ENCODE data around the gene CCNF. TPM values are rescaled to one million over a fixed set of nuclear protein-coding genes. Genes with fewer than 3 reads are reported as not detected.

Gene CCNF
- total and polyA plus RNA-seq, 10 of the 15 experiments (the other 5 are each of a cell fraction or from before 2014, with no cell fraction given): 4.0 to 63.2 (median 27.5) TPM

DNA sequence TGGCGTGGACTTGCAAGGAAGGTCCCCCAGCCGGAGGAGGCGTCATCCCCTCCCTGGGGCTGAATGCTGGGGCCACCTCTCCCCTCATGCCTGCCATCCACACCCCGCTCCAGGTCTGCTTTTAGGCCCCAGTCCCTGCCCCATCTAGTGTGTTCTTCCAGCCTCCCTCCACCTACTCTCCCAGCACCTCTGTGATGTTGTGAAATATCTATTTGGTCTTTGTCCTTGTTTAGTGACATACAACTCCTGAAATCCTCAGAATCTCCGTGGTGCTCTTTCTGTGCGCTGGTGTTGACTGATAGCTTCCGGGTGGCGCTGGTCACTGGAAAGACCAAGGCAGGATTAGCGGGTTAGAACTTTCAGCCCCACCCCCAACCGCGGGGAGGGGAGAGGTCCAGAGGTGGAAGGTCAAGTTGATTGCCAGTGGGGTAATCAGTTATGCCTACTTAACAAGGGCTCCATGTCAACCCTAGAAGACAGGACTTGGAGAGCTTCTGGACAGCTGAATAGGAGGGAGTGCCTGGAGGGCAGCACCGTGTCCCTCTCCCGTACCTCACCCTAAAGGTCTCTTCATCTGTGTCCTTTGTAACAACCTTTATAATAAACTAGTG, 55.8 kb downstream of the CCNF start:
- in situ Hi-C loops (cut with MboI): no loop called here
- Histone ChIP-seq H4K20me1 (ENCODE audit: control insufficient read depth, insufficient read depth) (no peaks in the 10 kb centered on the region), H3K36me3 (ENCODE audit: control insufficient read depth in 2 of 2, insufficient read depth in 2 of 2, low read length in 1 of 2) (no peaks in the 10 kb centered on the region), H3K9ac (ENCODE audit: control insufficient read depth, insufficient read depth, low read length) (no peak overlapping the region), H3K27ac (ENCODE audit: control insufficient read depth, insufficient read depth) (no peak overlapping the region), H3K4me1 (ENCODE audit: control insufficient read depth, insufficient read depth, low read length) (peaks cover 16% of the 10 kb centered on the region), H3K4me3 (no peak overlapping the region), H2AFZ (ENCODE audit: control insufficient read depth, low read depth, low read length) (no peak overlapping the region), H3K79me2 (ENCODE audit: control insufficient read depth, insufficient read depth, low read length) (no peaks in the 10 kb centered on the region), H3K9me3 (replicated peaks; ENCODE audit: control insufficient read depth, insufficient read depth, low read length) (no peaks in the 10 kb centered on the region), H3K4me2 (ENCODE audit: control insufficient read depth, insufficient read depth) (no peak overlapping the region), H3K27me3 (replicated peaks in 1 of 2; ENCODE audit: control insufficient read depth in 2 of 2, insufficient read depth in 2 of 2, low read length in 1 of 2) (no peaks in the 10 kb centered on the region)
- DNase-seq (ENCODE audit: low read depth, low spot score) (no peak), ATAC-seq (no peak), FAIRE-seq (no peak)
- no peak for TF ChIP-seq ZNF24 (IDR thresholded peaks at IDR 0.05)
- TF ChIP-seq MTA3 (IDR thresholded peaks at IDR 0.05; ENCODE audit: borderline replicate concordance, low read length): no peak
- TF ChIP-seq STAT3 (IDR thresholded peaks at IDR 0.05; ENCODE audit: low read depth, low read length): no peak
- TF ChIP-seq TCF12 (IDR thresholded peaks at IDR 0.05; ENCODE audit: low read depth, low read length): no peak
- TF ChIP-seq, protein P1, sequence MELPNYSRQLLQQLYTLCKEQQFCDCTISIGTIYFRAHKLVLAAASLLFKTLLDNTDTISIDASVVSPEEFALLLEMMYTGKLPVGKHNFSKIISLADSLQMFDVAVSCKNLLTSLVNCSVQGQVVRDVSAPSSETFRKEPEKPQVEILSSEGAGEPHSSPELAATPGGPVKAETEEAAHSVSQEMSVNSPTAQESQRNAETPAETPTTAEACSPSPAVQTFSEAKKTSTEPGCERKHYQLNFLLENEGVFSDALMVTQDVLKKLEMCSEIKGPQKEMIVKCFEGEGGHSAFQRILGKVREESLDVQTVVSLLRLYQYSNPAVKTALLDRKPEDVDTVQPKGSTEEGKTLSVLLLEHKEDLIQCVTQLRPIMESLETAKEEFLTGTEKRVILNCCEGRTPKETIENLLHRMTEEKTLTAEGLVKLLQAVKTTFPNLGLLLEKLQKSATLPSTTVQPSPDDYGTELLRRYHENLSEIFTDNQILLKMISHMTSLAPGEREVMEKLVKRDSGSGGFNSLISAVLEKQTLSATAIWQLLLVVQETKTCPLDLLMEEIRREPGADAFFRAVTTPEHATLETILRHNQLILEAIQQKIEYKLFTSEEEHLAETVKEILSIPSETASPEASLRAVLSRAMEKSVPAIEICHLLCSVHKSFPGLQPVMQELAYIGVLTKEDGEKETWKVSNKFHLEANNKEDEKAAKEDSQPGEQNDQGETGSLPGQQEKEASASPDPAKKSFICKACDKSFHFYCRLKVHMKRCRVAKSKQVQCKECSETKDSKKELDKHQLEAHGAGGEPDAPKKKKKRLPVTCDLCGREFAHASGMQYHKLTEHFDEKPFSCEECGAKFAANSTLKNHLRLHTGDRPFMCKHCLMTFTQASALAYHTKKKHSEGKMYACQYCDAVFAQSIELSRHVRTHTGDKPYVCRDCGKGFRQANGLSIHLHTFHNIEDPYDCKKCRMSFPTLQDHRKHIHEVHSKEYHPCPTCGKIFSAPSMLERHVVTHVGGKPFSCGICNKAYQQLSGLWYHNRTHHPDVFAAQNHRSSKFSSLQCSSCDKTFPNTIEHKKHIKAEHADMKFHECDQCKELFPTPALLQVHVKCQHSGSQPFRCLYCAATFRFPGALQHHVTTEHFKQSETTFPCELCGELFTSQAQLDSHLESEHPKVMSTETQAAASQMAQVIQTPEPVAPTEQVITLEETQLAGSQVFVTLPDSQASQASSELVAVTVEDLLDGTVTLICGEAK (IDR thresholded peaks at IDR 0.05; ENCODE audit: borderline replicate concordance): no peak
- TF ChIP-seq KLF5 (IDR thresholded peaks at IDR 0.05; ENCODE audit: partially characterized antibody): no peak
- TF ChIP-seq NR2C2 (IDR thresholded peaks at IDR 0.05; ENCODE audit: borderline replicate concordance, control insufficient read depth, insufficient read length, low read depth): no peak
- no peak for TF ChIP-seq CHD1 (IDR thresholded peaks at IDR 0.05; ENCODE audit: low read depth, low read length)
- TF ChIP-seq ASH2L (IDR thresholded peaks at IDR 0.05; ENCODE audit: borderline replicate concordance, low read depth): no peak
- TF ChIP-seq, protein P2, sequence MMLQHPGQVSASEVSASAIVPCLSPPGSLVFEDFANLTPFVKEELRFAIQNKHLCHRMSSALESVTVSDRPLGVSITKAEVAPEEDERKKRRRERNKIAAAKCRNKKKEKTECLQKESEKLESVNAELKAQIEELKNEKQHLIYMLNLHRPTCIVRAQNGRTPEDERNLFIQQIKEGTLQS (IDR thresholded peaks at IDR 0.05; ENCODE audit: borderline replicate concordance, extremely low read depth, low read depth, low read length): no peak
- no peak for TF ChIP-seq ZNF217 (IDR thresholded peaks at IDR 0.05)
- no peak for TF ChIP-seq DPF2 (IDR thresholded peaks at IDR 0.05)
- TF ChIP-seq FOXM1 (IDR thresholded peaks at IDR 0.05; ENCODE audit: low read depth, low read length): no peak
- no peak for TF ChIP-seq YBX1 (IDR thresholded peaks at IDR 0.05)
- no peak for TF ChIP-seq CHD4 (IDR thresholded peaks at IDR 0.05)
- no peak for TF ChIP-seq FOXK2 (IDR thresholded peaks at IDR 0.05)
- TF ChIP-seq BCL11A (IDR thresholded peaks at IDR 0.05; ENCODE audit: low read depth, low read length): no peak
- no TSS peak for BruUV-seq (replicated peaks)
- ChIA-PET SMC1A (ENCODE audit: uncharacterized antibody, unreplicated experiment) (interaction anchor here (1.9 to 2.1 kb wide), 2 partner anchors 16 to 55 kb away, joined by 8 to 9 read pairs; partner anchors contain the start of gene CCNF), CTCF (interaction anchor here (1.5 to 4.1 kb wide), 3 partner anchors 10 to 54 kb away, joined by 5 to 39 read pairs (median 8); partner anchors contain the start of genes CCNF and TBC1D24), POLR2A (interaction anchor here (0.7 to 3.4 kb wide), 4 partner anchors 10 to 55 kb away, joined by 3 to 10 read pairs (median 5); partner anchors contain the start of genes CCNF and TBC1D24), RAD21 (ENCODE audit: unreplicated experiment) (interaction anchor here (3.8 kb wide), 1 partner anchor 55 kb away, joined by 21 read pairs; the partner anchor contains the start of gene CCNF)
- WGBS (ENCODE audit: insufficient coverage, insufficient replicate concordance, low lambda C conversion rate, missing lambda C conversion rate): 91% methylated on average over 13 of the region's 13 CpGs
- intact Hi-C loops (cut with micrococcal nuclease; ENCODE audit: unreplicated experiment): loop anchor here (5.0 kb wide), 1 partner anchor 143 kb away; the partner anchor contains the start of gene ABCA3
